Activated T-cell treated with anti-CD3 and anti-CD28 coated beads, Interleukin-2, amount 50 U/mL, for 24 hours (primary cell): ENCODE results near the gene B3GNT7.
"Not testable (repeated sequence)": the region's sequence is repeated elsewhere in the genome, so short reads cannot be mapped to it uniquely, and the experiment has no call there.

Experiments
- DNase-seq: peaks from one replicate; pipeline ENCODE4 v3.0.0-alpha.2; 2020
- H3K27ac Mint-ChIP-seq: 2 replicates; pipeline ENCODE4 v1.8.0; 2020; ENCODE audit warnings: mild to moderate bottlenecking, mixed read lengths
- H3K27me3 Mint-ChIP-seq: 2 replicates; pipeline ENCODE4 v1.8.0; 2020; ENCODE audit warnings: mixed read lengths
- H3K36me3 Mint-ChIP-seq: 2 replicates; pipeline ENCODE4 v1.8.0; 2020; ENCODE audit warnings: low read depth, mixed read lengths
- H3K4me1 Mint-ChIP-seq: 2 replicates; pipeline ENCODE4 v1.8.0; 2020; ENCODE audit warnings: low read depth, mixed read lengths
- H3K4me3 Mint-ChIP-seq: 2 replicates; pipeline ENCODE4 v1.8.0; 2020; ENCODE audit warnings: mild to moderate bottlenecking, moderate library complexity, mixed read lengths
- H3K9me3 Mint-ChIP-seq: 2 replicates; pipeline ENCODE4 v1.8.0; 2020; ENCODE audit warnings: mixed read lengths

Gene B3GNT7

GRCh38 chr2:231395188-231396057 is at the start of gene B3GNT7:
Gene B3GNT7, plus strand, starts transcription at chr2:231395710. Its CDS starts 94 bp downstream, at chr2:231395804.
- no peak for DNase-seq
- no peaks in the 10 kb centered on the region for H3K9me3 Mint-ChIP-seq
- peaks cover 28% of the 10 kb centered on the region for H3K4me1 Mint-ChIP-seq
- peaks cover 41% of the 10 kb centered on the region for H3K27me3 Mint-ChIP-seq
- no peak within 1 kb of the TSS for H3K27ac Mint-ChIP-seq
- H3K4me3 Mint-ChIP-seq: peak within 1 kb of the TSS; percentile 31
- no peaks in the 10 kb centered on the region for H3K36me3 Mint-ChIP-seq

- peaks cover 4% of the 10 kb centered on the region for H3K27me3 Mint-ChIP-seq
- no peaks in the 10 kb centered on the region for H3K36me3 Mint-ChIP-seq
- H3K9me3 Mint-ChIP-seq: no peaks in the 10 kb centered on the region
- no peaks in the 10 kb centered on the region for H3K4me1 Mint-ChIP-seq
- no peak overlapping the region for H3K27ac Mint-ChIP-seq
- no peak for DNase-seq
- H3K4me3 Mint-ChIP-seq: no peak overlapping the region
These were observed 48.4 kb upstream of the B3GNT7 start for GRCh38 chr2:231347081-231347480.

- H3K4me1 Mint-ChIP-seq: no peaks in the 10 kb centered on the region
- H3K4me3 Mint-ChIP-seq: no peak overlapping the region
- H3K36me3 Mint-ChIP-seq: no peaks in the 10 kb centered on the region
- no peak overlapping the region for H3K27ac Mint-ChIP-seq
- DNase-seq: no peak
- H3K27me3 Mint-ChIP-seq: peaks cover 4% of the 10 kb centered on the region
- H3K9me3 Mint-ChIP-seq: no peaks in the 10 kb centered on the region
These were observed 47.9 kb upstream of the B3GNT7 start for GRCh38 chr2:231347638-231348037.

GRCh38 chr2:231348173-231348572 is 47.3 kb upstream of the B3GNT7 start:
- DNase-seq: no peak
- no peaks in the 10 kb centered on the region for H3K4me1 Mint-ChIP-seq
- peaks cover 4% of the 10 kb centered on the region for H3K27me3 Mint-ChIP-seq

GRCh38 chr2:231348704-231349373 is 46.7 kb upstream of the B3GNT7 start:
- no peaks in the 10 kb centered on the region for H3K4me1 Mint-ChIP-seq
- H3K9me3 Mint-ChIP-seq: no peaks in the 10 kb centered on the region
- no peak overlapping the region for H3K27ac Mint-ChIP-seq
- H3K27me3 Mint-ChIP-seq: peaks cover 4% of the 10 kb centered on the region
- H3K4me3 Mint-ChIP-seq: no peak overlapping the region
- no peak for DNase-seq
- no peaks in the 10 kb centered on the region for H3K36me3 Mint-ChIP-seq

More at GRCh38 chr2:231348173-231348572, 47.3 kb upstream of the B3GNT7 start:
- H3K36me3 Mint-ChIP-seq: no peaks in the 10 kb centered on the region
- no peak overlapping the region for H3K27ac Mint-ChIP-seq
- H3K4me3 Mint-ChIP-seq: no peak overlapping the region
- no peaks in the 10 kb centered on the region for H3K9me3 Mint-ChIP-seq

GRCh38 chr2:231349374-231349735 is 46.2 kb upstream of the B3GNT7 start:
- not testable (repeated sequence) for H3K27ac Mint-ChIP-seq, H3K36me3 Mint-ChIP-seq, H3K9me3 Mint-ChIP-seq, H3K4me1 Mint-ChIP-seq, H3K4me3 Mint-ChIP-seq, DNase-seq, H3K27me3 Mint-ChIP-seq

- no peak for DNase-seq
- Mint-ChIP-seq H3K4me1 (no peaks in the 10 kb centered on the region), H3K27ac (no peak overlapping the region), H3K36me3 (no peaks in the 10 kb centered on the region), H3K9me3 (no peaks in the 10 kb centered on the region), H3K27me3 (peaks cover 2% of the 10 kb centered on the region), H3K4me3 (no peak overlapping the region)
These were observed 43.9 kb upstream of the B3GNT7 start for GRCh38 chr2:231351648-231352047.

GRCh38 chr2:231353469-231353868 is 42.0 kb upstream of the B3GNT7 start:
- Mint-ChIP-seq H3K27me3 (no peaks in the 10 kb centered on the region), H3K27ac (no peak overlapping the region), H3K4me3 (no peak overlapping the region), H3K4me1 (no peaks in the 10 kb centered on the region), H3K9me3 (no peaks in the 10 kb centered on the region), H3K36me3 (no peaks in the 10 kb centered on the region)
- DNase-seq: no peak

- Mint-ChIP-seq H3K9me3 (no peaks in the 10 kb centered on the region), H3K4me3 (no peak overlapping the region), H3K4me1 (no peaks in the 10 kb centered on the region), H3K27me3 (no peaks in the 10 kb centered on the region), H3K27ac (no peak overlapping the region), H3K36me3 (no peaks in the 10 kb centered on the region)
- DNase-seq: no peak
These were observed 39.7 kb upstream of the B3GNT7 start for GRCh38 chr2:231355508-231356465.

- H3K9me3 Mint-ChIP-seq: no peaks in the 10 kb centered on the region
- no peak for DNase-seq
- H3K36me3 Mint-ChIP-seq: no peaks in the 10 kb centered on the region
- H3K4me3 Mint-ChIP-seq: no peak overlapping the region
- H3K4me1 Mint-ChIP-seq: peaks cover 1% of the 10 kb centered on the region
- no peak overlapping the region for H3K27ac Mint-ChIP-seq
- no peaks in the 10 kb centered on the region for H3K27me3 Mint-ChIP-seq
These were observed 39.1 kb upstream of the B3GNT7 start for GRCh38 chr2:231356466-231356844.

- no peak for DNase-seq
- no peaks in the 10 kb centered on the region for H3K36me3 Mint-ChIP-seq
- H3K4me1 Mint-ChIP-seq: peaks cover 4% of the 10 kb centered on the region
- H3K27ac Mint-ChIP-seq: no peak overlapping the region
- no peak overlapping the region for H3K4me3 Mint-ChIP-seq
- no peaks in the 10 kb centered on the region for H3K27me3 Mint-ChIP-seq
- no peaks in the 10 kb centered on the region for H3K9me3 Mint-ChIP-seq
These were observed 38.5 kb upstream of the B3GNT7 start for GRCh38 chr2:231357048-231357447.

- Mint-ChIP-seq H3K27ac (no peak overlapping the region), H3K27me3 (no peaks in the 10 kb centered on the region), H3K4me3 (no peak overlapping the region), H3K4me1 (peaks cover 7% of the 10 kb centered on the region), H3K9me3 (no peaks in the 10 kb centered on the region), H3K36me3 (no peaks in the 10 kb centered on the region)
- no peak for DNase-seq
These were observed 37.6 kb upstream of the B3GNT7 start for GRCh38 chr2:231357931-231358330.

- Mint-ChIP-seq H3K4me1 (peaks cover 7% of the 10 kb centered on the region), H3K9me3 (no peaks in the 10 kb centered on the region), H3K36me3 (no peaks in the 10 kb centered on the region), H3K27ac (no peak overlapping the region), H3K27me3 (no peaks in the 10 kb centered on the region), H3K4me3 (no peak overlapping the region)
- DNase-seq: no peak
These were observed 36.1 kb upstream of the B3GNT7 start for GRCh38 chr2:231359441-231359840.

- no peak overlapping the region for H3K4me3 Mint-ChIP-seq
- peaks cover 7% of the 10 kb centered on the region for H3K4me1 Mint-ChIP-seq
- no peaks in the 10 kb centered on the region for H3K36me3 Mint-ChIP-seq
- no peaks in the 10 kb centered on the region for H3K9me3 Mint-ChIP-seq
- H3K27ac Mint-ChIP-seq: no peak overlapping the region
- no peak for DNase-seq
- no peaks in the 10 kb centered on the region for H3K27me3 Mint-ChIP-seq
These were observed 35.6 kb upstream of the B3GNT7 start for GRCh38 chr2:231359948-231360347.
